ENCODE results near the gene ANTXR1.

GRCh38 chr2:69087912-69088240 lies 74.9 kb downstream of the ANTXR1 start:
- TF ChIP-seq TOX (CRISPR knock-in tag; IDR thresholded peaks at IDR 0.05; ENCODE audit: borderline replicate concordance) (no peak), ARNTL (CRISPR knock-in tag; IDR thresholded peaks at IDR 0.05; ENCODE audit: borderline replicate concordance, low read depth) (no peak), ZFP30 (CRISPR knock-in tag; IDR thresholded peaks at IDR 0.05) (no peak), POU6F1 (CRISPR knock-in tag; IDR thresholded peaks at IDR 0.05; ENCODE audit: borderline replicate concordance, low read depth) (no peak), PATZ1 (CRISPR knock-in tag; IDR thresholded peaks at IDR 0.05; ENCODE audit: borderline replicate concordance) (no peak), OSR1 (CRISPR knock-in tag; IDR thresholded peaks at IDR 0.05) (no peak), ZNF565 (CRISPR knock-in tag; conservative IDR thresholded peaks at IDR 0.05; ENCODE audit: low read depth) (no peak), SNAI2 (CRISPR knock-in tag; IDR thresholded peaks at IDR 0.05) (no peak)
